Panc1 (cell line): ENCODE data around the gene SYNGR2. TPM values are rescaled to one million over a fixed set of nuclear protein-coding genes. Genes with fewer than 3 reads are reported as not detected.

Source experiments
- ATAC-seq: fragments of 200-7000 bp; cut with Tn5 transposase; 2 replicates; pipeline ENCODE4 v1.9.1; 2020; ENCODE audit warnings: mild to moderate bottlenecking, moderate library complexity
- BruUV-seq: library from RNA; stranded (reverse); fragments of 400-500 nt; replicated peaks from 2 replicates; lab custom pipeline; 2021; lab: Mats Ljungman, UMichigan
- CTCF ChIA-PET: fragments of 300-600 bp; sonication (Branson Sonifier 250); formaldehyde crosslinking; loops from one replicate; lab custom pipeline; 2022; ENCODE audit warnings: antibody characterized with exemption; lab: Charles Lee
- POLR2A ChIA-PET: fragments of 300-600 bp; sonication (Branson Sonifier 250); formaldehyde crosslinking; loops from one replicate; lab custom pipeline; 2022; ENCODE audit warnings: antibody characterized with exemption; lab: Charles Lee
- DNase-seq: peaks from one replicate; pipeline ENCODE4 v3.0.0-alpha.2; 2010; ENCODE audit warnings: low read depth, low spot score
- H3K27ac ChIP-seq: 2 replicates; pipeline ENCODE4 v1.5.1; 2011; ENCODE audit warnings: mild to moderate bottlenecking, low read length, inconsistent platforms
- H3K27me3 ChIP-seq: fragments of 200-500 bp; sonication (Bioruptor generic); 2 replicates; pipeline ENCODE4 v1.6.0; 2014; ENCODE audit warnings: low read length, inconsistent platforms; ENCODE audit not compliant: control insufficient read depth, insufficient read depth
- H3K36me3 ChIP-seq: fragments of 200-500 bp; sonication (Bioruptor generic); 2 replicates; pipeline ENCODE4 v1.5.1; 2014; ENCODE audit warnings: inconsistent platforms, mild to moderate bottlenecking, low read length, moderate library complexity; ENCODE audit not compliant: control insufficient read depth, insufficient read depth
- H3K4me1 ChIP-seq: 2 replicates; pipeline ENCODE4 v1.5.1; 2011; ENCODE audit warnings: inconsistent platforms, mild to moderate bottlenecking, low read length, moderate library complexity; ENCODE audit not compliant: control insufficient read depth, insufficient read depth
- H3K4me3 ChIP-seq, 2 experiments: 2 replicates each; pipeline ENCODE4 v1.5.1; 2011 to 2012; ENCODE audit warnings: low read depth in 2 of 2, low read length in 2 of 2, mild to moderate bottlenecking in 2 of 2, inconsistent platforms in 1 of 2, moderate library complexity in 1 of 2
- H3K9me3 ChIP-seq: fragments of 200-500 bp; sonication (Bioruptor generic); 2 replicates; pipeline ENCODE4 v1.5.1; 2014; ENCODE audit warnings: low read depth, mild to moderate bottlenecking, inconsistent platforms, low read length, moderate library complexity; ENCODE audit not compliant: control insufficient read depth, insufficient read depth
- CTCF ChIP-seq: fragments of 450-650 bp; IDR thresholded peaks from 2 replicates; pipeline ENCODE4 v1.5.1; 2017; ENCODE audit warnings: mild to moderate bottlenecking
- POLR2AphosphoS5 ChIP-seq: IDR thresholded peaks from 2 replicates; pipeline ENCODE4 v1.6.1; 2012; ENCODE audit warnings: mild to moderate bottlenecking, low read depth, low read length, moderate library complexity
- REST ChIP-seq, 2 experiments: IDR thresholded peaks; 2 replicates each; pipeline ENCODE4 v1.6.1; 2011 to 2012; ENCODE audit warnings: low read depth in 2 of 2, control low read depth in 1 of 2, low read length in 1 of 2, mild to moderate bottlenecking in 1 of 2, moderate library complexity in 1 of 2; ENCODE audit not compliant: insufficient read depth in 1 of 2
- SIN3A ChIP-seq: IDR thresholded peaks from 2 replicates; pipeline ENCODE4 v1.6.1; 2012; ENCODE audit warnings: low read depth, mild to moderate bottlenecking, low read length, moderate library complexity, borderline replicate concordance; ENCODE audit not compliant: insufficient read depth
- TCF7L2 ChIP-seq: IDR thresholded peaks from 2 replicates; pipeline ENCODE4 v1.6.1; 2011; ENCODE audit warnings: mild to moderate bottlenecking, low read depth, low read length, inconsistent platforms
- in situ Hi-C: cut with HindIII; loops from 2 replicates; pipeline ENCODE4 v1.10.0; 2016; ENCODE audit warnings: low sequenced_read_pairs, low pct_unique_long_range_greater_than_20kb
- intact Hi-C: fragments of 100-400 bp; cut with micrococcal nuclease; formaldehyde crosslinking; loops from one replicate; pipeline ENCODE4 v1.10.0; 2022; ENCODE audit not compliant: unreplicated experiment
- total RNA-seq: library from RNA; stranded (reverse); gene quantifications from one replicate; pipeline ENCODE4 v1.2.1, GENCODE V29; 2021; ENCODE audit not compliant: unreplicated experiment

SYNGR2 gene
- total RNA-seq, 1 experiment from 2014 or later = 204 TPM

GRCh38 chr17:78140169-78141051, 28.0 kb upstream of the SYNGR2 start:
- Histone ChIP-seq H3K36me3 (no peaks in the 10 kb centered on the region), H3K9me3 (no peaks in the 10 kb centered on the region), H3K4me1 (peaks cover 35% of the 10 kb centered on the region), H3K4me3 (peak overlapping the region; percentile 42 to 48), H3K27me3 (no peaks in the 10 kb centered on the region), H3K27ac (peak overlapping the region; percentile 62)
- in situ Hi-C loops (no loop called here), intact Hi-C loops (no loop called here)
- POLR2A ChIA-PET = interaction anchor here (0.6 to 0.7 kb wide), 2 partner anchors 16 to 211 kb away, joined by 3 to 5 read pairs; no protein-coding TSS in a partner anchor
- DNase-seq = peak; percentile 77
- CTCF ChIA-PET = interaction anchor here (0.5 to 1.2 kb wide), 5 partner anchors 15 to 316 kb away, joined by 3 to 5 read pairs (median 3); no protein-coding TSS in a partner anchor
- peak; percentile 82 for TF ChIP-seq POLR2AphosphoS5
- TF ChIP-seq REST (IDR thresholded peaks at IDR 0.05; ENCODE audit: insufficient read depth in 1 of 2, low read depth in 2 of 2, low read length in 1 of 2) = no peak
- TF ChIP-seq CTCF = no peak
- ATAC-seq = peak; percentile 88
- no TSS peak for BruUV-seq

- Histone ChIP-seq H3K4me3 (peak overlapping the region in 1 of 2 experiments; percentile 48; a peak in 2 of 4 replicates), H3K27ac (peak overlapping the region; percentile 62), H3K27me3 (no peaks in the 10 kb centered on the region), H3K36me3 (no peaks in the 10 kb centered on the region), H3K4me1 (peaks cover 39% of the 10 kb centered on the region), H3K9me3 (no peaks in the 10 kb centered on the region)
- TF ChIP-seq POLR2AphosphoS5 (no peak), SIN3A (no peak), CTCF (no peak), TCF7L2 (no peak)
- intact Hi-C loops (no loop called here), in situ Hi-C loops (no loop called here)
- ATAC-seq (no peak), DNase-seq (no peak)
- ChIA-PET CTCF (interaction anchor here (0.5 kb wide), 1 partner anchor 31 kb away, joined by 3 read pairs; no protein-coding TSS in a partner anchor), POLR2A (interaction anchor here (0.5 to 1.2 kb wide), 2 partner anchors 28 to 1405 kb away, joined by 3 read pairs; no protein-coding TSS in a partner anchor)
- BruUV-seq = no TSS peak
These were observed 26.8 kb upstream of the SYNGR2 start for GRCh38 chr17:78141437-78142118.
